NCI-H187 (cell line): ENCODE results near the gene SIL1.
"Not testable (repeated sequence)": the region's sequence is repeated elsewhere in the genome, so short reads cannot be mapped to it uniquely, and the experiment has no call there.

Experiments used
- DNase-seq, 2 experiments: peaks; one replicate each; lab custom pipeline; 2025; lab: John Stamatoyannopoulos, UW

Gene SIL1

GRCh38 chr5:139068494-139069151 is 129.5 kb downstream of the SIL1 start:
- DNase-seq: no peak

GRCh38 chr5:139068060-139068459 is 130.1 kb downstream of the SIL1 start:
- no peak for DNase-seq

GRCh38 chr5:139065306-139065705 is 132.9 kb downstream of the SIL1 start:
- no peak for DNase-seq

- DNase-seq: no peak
Observed at GRCh38 chr5:139064613-139065012, 133.6 kb downstream of the SIL1 start.

- DNase-seq: no peak
Observed at GRCh38 chr5:139063664-139064054, 134.5 kb downstream of the SIL1 start.

- DNase-seq: no peak
Observed at GRCh38 chr5:139062910-139063663, 135.1 kb downstream of the SIL1 start.

GRCh38 chr5:139061856-139062255 is 136.3 kb downstream of the SIL1 start:
- peak; percentile 31 for DNase-seq

- DNase-seq: no peak
Observed at GRCh38 chr5:139061274-139061673, 136.9 kb downstream of the SIL1 start.

- no peak for DNase-seq
Observed at GRCh38 chr5:139058121-139058520, 140.0 kb downstream of the SIL1 start.

- DNase-seq: not testable (repeated sequence)
Observed at GRCh38 chr5:139057045-139057939, 140.9 kb downstream of the SIL1 start.

GRCh38 chr5:139052975-139053374 is 145.2 kb downstream of the SIL1 start:
- no peak for DNase-seq

GRCh38 chr5:139051392-139051791 is 146.8 kb downstream of the SIL1 start:
- peak in 1 of 2 experiments; percentile 16 for DNase-seq

GRCh38 chr5:139050432-139050831 is 147.7 kb downstream of the SIL1 start:
- DNase-seq: no peak

GRCh38 chr5:139049780-139050179 is 148.4 kb downstream of the SIL1 start:
- DNase-seq: no peak

- DNase-seq: no peak
Observed at GRCh38 chr5:139046551-139046950, 151.6 kb downstream of the SIL1 start.

GRCh38 chr5:139043157-139043905 is 154.8 kb downstream of the SIL1 start:
- DNase-seq: no peak

GRCh38 chr5:139040081-139040480 is 158.1 kb downstream of the SIL1 start:
- no peak for DNase-seq

GRCh38 chr5:139038613-139039305 is 159.4 kb downstream of the SIL1 start:
- DNase-seq: no peak

GRCh38 chr5:139037732-139038131 is 160.4 kb downstream of the SIL1 start:
- DNase-seq: no peak

GRCh38 chr5:139036332-139036731 is 161.8 kb downstream of the SIL1 start:
- not testable (repeated sequence) for DNase-seq

GRCh38 chr5:139027150-139027549 is 171.0 kb downstream of the SIL1 start:
- DNase-seq: no peak
